GM18867 (cell line): ENCODE results near the gene UGT2B17.
"Not testable (repeated sequence)": the region's sequence is repeated elsewhere in the genome, so short reads cannot be mapped to it uniquely, and the experiment has no call there.

Experiments
- ATAC-seq: cut with Tn5 transposase; IDR thresholded peaks from one replicate; pipeline ENCODE4 v1.9.1; 2021; ENCODE audit warnings: mild to moderate bottlenecking, moderate library complexity; ENCODE audit not compliant: unreplicated experiment

UGT2B17 gene

GRCh38 chr4:68576272-68577125 lies at the start of gene UGT2B17:
Gene UGT2B17 (minus strand): TSS chr4:68576322. CDS start chr4:68568484, 7,838 bp downstream.
- ATAC-seq, result peak; percentile 83

- ATAC-seq, result peak; percentile 96
These were observed 46.6 kb upstream of the UGT2B17 start for GRCh38 chr4:68622731-68623130.

- ATAC-seq, result peak; percentile 62
These were observed 41.0 kb upstream of the UGT2B17 start for GRCh38 chr4:68617003-68617698.

- no peak for ATAC-seq
These were observed 39.7 kb upstream of the UGT2B17 start for GRCh38 chr4:68615699-68616422.

- no peak for ATAC-seq
These were observed 37.6 kb upstream of the UGT2B17 start for GRCh38 chr4:68613752-68614151.

- ATAC-seq, result no peak
These were observed 30.1 kb upstream of the UGT2B17 start for GRCh38 chr4:68606240-68606639.

- ATAC-seq, result no peak
These were observed 23.0 kb upstream of the UGT2B17 start for GRCh38 chr4:68599150-68599549.

- ATAC-seq, result no peak
These were observed 21.4 kb upstream of the UGT2B17 start for GRCh38 chr4:68597482-68597881.

GRCh38 chr4:68594678-68595077 lies 18.6 kb upstream of the UGT2B17 start:
- no peak for ATAC-seq

GRCh38 chr4:68593112-68593511 lies 17.0 kb upstream of the UGT2B17 start:
- ATAC-seq, result no peak

GRCh38 chr4:68592673-68593072 lies 16.6 kb upstream of the UGT2B17 start:
- peak; percentile 63 for ATAC-seq

GRCh38 chr4:68591204-68591603 lies 15.1 kb upstream of the UGT2B17 start:
- no peak for ATAC-seq

- no peak for ATAC-seq
These were observed 13.7 kb upstream of the UGT2B17 start for GRCh38 chr4:68589790-68590189.

- no peak for ATAC-seq
These were observed 6.2 kb upstream of the UGT2B17 start for GRCh38 chr4:68582339-68582717.

GRCh38 chr4:68581383-68582338 lies 5.5 kb upstream of the UGT2B17 start:
- no peak for ATAC-seq

GRCh38 chr4:68577590-68577989 lies 1.5 kb upstream of the UGT2B17 start:
- no peak for ATAC-seq

GRCh38 chr4:68575636-68576035 lies 486 bp downstream of the UGT2B17 start:
- not testable (repeated sequence) for ATAC-seq

- no peak for ATAC-seq
These were observed 1.0 kb downstream of the UGT2B17 start for GRCh38 chr4:68575081-68575480.

GRCh38 chr4:68572653-68573170 lies 3.4 kb downstream of the UGT2B17 start:
- ATAC-seq, result no peak

- ATAC-seq, result no peak
These were observed 6.0 kb downstream of the UGT2B17 start for GRCh38 chr4:68570122-68570507.
